Activated T-helper 1 cell treated with anti-CD3 and anti-CD28 coated beads, Interleukin-12 subunit alpha, Interleukin-12 subunit beta, Interleukin-2, Interleukin-4 antibody, amounts not matched to agents 30 ng/mL and 10 ng/mL and 1 ng/mL, durations not matched to agents 14 hours and 24 hours and 36 hours (primary cell): Measurements from ENCODE around the gene HBQ1. TPM values are rescaled to one million over a fixed set of nuclear protein-coding genes. Genes with fewer than 3 reads are reported as not detected.
A peak's percentile ranks its signal among the peaks of the same experiment; 100 is the strongest.

ENCODE experiments used
- DNase-seq: peaks from one replicate; pipeline ENCODE4 v3.0.0; 2021; ENCODE audit warnings: low spot score
- H3K27ac Mint-ChIP-seq: one replicate; pipeline ENCODE4 v1.8.0; 2021; ENCODE audit warnings: mild to moderate bottlenecking, mixed read lengths
- H3K27me3 Mint-ChIP-seq: one replicate; pipeline ENCODE4 v1.8.0; 2022; ENCODE audit warnings: mild to moderate bottlenecking, moderate library complexity, mixed read lengths; ENCODE audit not compliant: insufficient read depth
- H3K36me3 Mint-ChIP-seq: one replicate; pipeline ENCODE4 v1.8.0; 2021; ENCODE audit warnings: low read depth, mixed read lengths
- H3K4me1 Mint-ChIP-seq: one replicate; pipeline ENCODE4 v1.8.0; 2021; ENCODE audit warnings: low read depth, mixed read lengths
- H3K4me3 Mint-ChIP-seq: one replicate; pipeline ENCODE4 v1.8.0; 2021; ENCODE audit warnings: mild to moderate bottlenecking, moderate library complexity, mixed read lengths
- H3K9me3 Mint-ChIP-seq: one replicate; pipeline ENCODE4 v1.8.0; 2021; ENCODE audit warnings: mixed read lengths
- intact Hi-C: fragments of 100-400 bp; cut with micrococcal nuclease; formaldehyde crosslinking; loops from one replicate; pipeline ENCODE4 v1.15.1; 2024
- total RNA-seq: library from RNA; stranded (reverse); gene quantifications from 2 replicates; pipeline ENCODE4 v1.2.3, GENCODE V29; 2022

The HBQ1 gene
- 0.54 and 0.88 TPM in 2 replicates for total RNA-seq

- Mint-ChIP-seq H3K36me3 (no peaks in the 10 kb centered on the region), H3K27me3 (peaks cover 32% of the 10 kb centered on the region), H3K27ac (no peak within 1 kb of the TSS), H3K9me3 (no peaks in the 10 kb centered on the region), H3K4me1 (no peaks in the 10 kb centered on the region), H3K4me3 (peak within 1 kb of the TSS; percentile 53)
- intact Hi-C loops = loop anchor here (2.0 to 5.0 kb wide), 2 partner anchors 13 to 182 kb away; no protein-coding TSS in a partner anchor
- no peak for DNase-seq
Observed at GRCh38 chr16:180101-180675, at the start of gene HBQ1. Gene HBQ1, plus strand, starts transcription at chr16:180459. Its CDS starts 28 bp downstream, at chr16:180487.

GRCh38 chr16:130533-131173 lies 49.6 kb upstream of the HBQ1 start:
- Mint-ChIP-seq H3K27me3 (no peaks in the 10 kb centered on the region), H3K9me3 (no peaks in the 10 kb centered on the region), H3K4me1 (peaks cover 21% of the 10 kb centered on the region), H3K36me3 (peaks cover 6% of the 10 kb centered on the region), H3K27ac (no peak overlapping the region), H3K4me3 (no peak overlapping the region)
- DNase-seq = no peak
- intact Hi-C loops = no loop called here

GRCh38 chr16:132120-132519 lies 48.1 kb upstream of the HBQ1 start:
- no peak for DNase-seq
- Mint-ChIP-seq H3K27me3 (no peaks in the 10 kb centered on the region), H3K36me3 (peaks cover 10% of the 10 kb centered on the region), H3K9me3 (no peaks in the 10 kb centered on the region), H3K27ac (no peak overlapping the region), H3K4me3 (no peak overlapping the region), H3K4me1 (peaks cover 26% of the 10 kb centered on the region)
- intact Hi-C loops = no loop called here

- intact Hi-C loops = no loop called here
- Mint-ChIP-seq H3K27ac (no peak overlapping the region), H3K4me1 (peaks cover 26% of the 10 kb centered on the region), H3K36me3 (peaks cover 10% of the 10 kb centered on the region), H3K4me3 (no peak overlapping the region), H3K27me3 (no peaks in the 10 kb centered on the region), H3K9me3 (no peaks in the 10 kb centered on the region)
- DNase-seq = no peak
Observed at GRCh38 chr16:133716-134115, 46.5 kb upstream of the HBQ1 start.

GRCh38 chr16:138049-138417 lies 42.2 kb upstream of the HBQ1 start:
- Mint-ChIP-seq H3K27ac (no peak overlapping the region), H3K9me3 (no peaks in the 10 kb centered on the region), H3K4me3 (peak overlapping the region; percentile 86), H3K4me1 (peaks cover 15% of the 10 kb centered on the region), H3K36me3 (peaks cover 4% of the 10 kb centered on the region), H3K27me3 (peaks cover 2% of the 10 kb centered on the region)
- peak; percentile 27 for DNase-seq
- intact Hi-C loops = loop anchor here (1.0 kb wide), 4 partner anchors 43 to 214 kb away; partner anchors contain the start of genes AXIN1, LUC7L, POLR3K and SNRNP25

- Mint-ChIP-seq H3K27ac (no peak overlapping the region), H3K4me3 (peak overlapping the region; percentile 77), H3K9me3 (no peaks in the 10 kb centered on the region), H3K27me3 (peaks cover 9% of the 10 kb centered on the region), H3K4me1 (peaks cover 4% of the 10 kb centered on the region), H3K36me3 (peaks cover 4% of the 10 kb centered on the region)
- intact Hi-C loops = loop anchor here (2.0 kb wide), 1 partner anchor 14 kb away; no protein-coding TSS in a partner anchor
- no peak for DNase-seq
Observed at GRCh38 chr16:140175-140857, 39.9 kb upstream of the HBQ1 start.

GRCh38 chr16:142405-142967 lies 37.8 kb upstream of the HBQ1 start:
- H3K27me3 Mint-ChIP-seq = peaks cover 13% of the 10 kb centered on the region
- H3K36me3 Mint-ChIP-seq = no peaks in the 10 kb centered on the region
- no peaks in the 10 kb centered on the region for H3K4me1 Mint-ChIP-seq
- H3K9me3 Mint-ChIP-seq = no peaks in the 10 kb centered on the region
- no peak for DNase-seq
- intact Hi-C loops = no loop called here
- no peak overlapping the region for H3K27ac Mint-ChIP-seq
- no peak overlapping the region for H3K4me3 Mint-ChIP-seq

- Mint-ChIP-seq H3K27me3 (peaks cover 13% of the 10 kb centered on the region), H3K9me3 (no peaks in the 10 kb centered on the region), H3K4me3 (no peak overlapping the region), H3K27ac (no peak overlapping the region), H3K36me3 (no peaks in the 10 kb centered on the region), H3K4me1 (no peaks in the 10 kb centered on the region)
- intact Hi-C loops = no loop called here
- no peak for DNase-seq
Observed at GRCh38 chr16:143047-143446, 37.2 kb upstream of the HBQ1 start.

- peaks cover 13% of the 10 kb centered on the region for H3K27me3 Mint-ChIP-seq
- no peaks in the 10 kb centered on the region for H3K36me3 Mint-ChIP-seq
- no peak overlapping the region for H3K4me3 Mint-ChIP-seq
- no peaks in the 10 kb centered on the region for H3K4me1 Mint-ChIP-seq
- intact Hi-C loops = no loop called here
- no peaks in the 10 kb centered on the region for H3K9me3 Mint-ChIP-seq
- no peak overlapping the region for H3K27ac Mint-ChIP-seq
- DNase-seq = no peak
Observed at GRCh38 chr16:143456-143855, 36.8 kb upstream of the HBQ1 start.

- Mint-ChIP-seq H3K4me3 (no peak overlapping the region), H3K36me3 (no peaks in the 10 kb centered on the region), H3K4me1 (no peaks in the 10 kb centered on the region), H3K27ac (no peak overlapping the region), H3K27me3 (peaks cover 21% of the 10 kb centered on the region), H3K9me3 (no peaks in the 10 kb centered on the region)
- intact Hi-C loops = no loop called here
- DNase-seq = no peak
Observed at GRCh38 chr16:144797-145252, 35.4 kb upstream of the HBQ1 start.

GRCh38 chr16:146646-147045 lies 33.6 kb upstream of the HBQ1 start:
- no peak for DNase-seq
- Mint-ChIP-seq H3K4me1 (no peaks in the 10 kb centered on the region), H3K36me3 (no peaks in the 10 kb centered on the region), H3K4me3 (no peak overlapping the region), H3K27ac (no peak overlapping the region), H3K9me3 (no peaks in the 10 kb centered on the region), H3K27me3 (peaks cover 29% of the 10 kb centered on the region)
- intact Hi-C loops = no loop called here

GRCh38 chr16:149024-149660 lies 31.1 kb upstream of the HBQ1 start:
- DNase-seq = no peak
- H3K36me3 Mint-ChIP-seq = no peaks in the 10 kb centered on the region
- no peaks in the 10 kb centered on the region for H3K4me1 Mint-ChIP-seq
- H3K9me3 Mint-ChIP-seq = no peaks in the 10 kb centered on the region
- H3K27me3 Mint-ChIP-seq = peaks cover 34% of the 10 kb centered on the region
- intact Hi-C loops = no loop called here
- H3K4me3 Mint-ChIP-seq = no peak overlapping the region
- no peak overlapping the region for H3K27ac Mint-ChIP-seq
